GM12891 (cell line): Measurements from ENCODE around the gene ATP2A1.

Experiments
- POLR2A ChIP-seq: IDR thresholded peaks from 2 replicates; pipeline ENCODE4 v1.6.1; 2011; ENCODE audit warnings: low read depth, low read length, control low read depth
- POLR2AphosphoS5 ChIP-seq: IDR thresholded peaks from 2 replicates; pipeline ENCODE4 v1.6.1; 2011; ENCODE audit warnings: low read depth, low read length, control low read depth
- POU2F2 ChIP-seq: IDR thresholded peaks from 2 replicates; pipeline ENCODE4 v1.6.1; 2011; ENCODE audit warnings: low read depth, mild to moderate bottlenecking, control low read depth, low read length, moderate library complexity
- TAF1 ChIP-seq: IDR thresholded peaks from 2 replicates; pipeline ENCODE4 v1.6.1; 2011; ENCODE audit warnings: low read depth, low read length, control low read depth

DNA sequence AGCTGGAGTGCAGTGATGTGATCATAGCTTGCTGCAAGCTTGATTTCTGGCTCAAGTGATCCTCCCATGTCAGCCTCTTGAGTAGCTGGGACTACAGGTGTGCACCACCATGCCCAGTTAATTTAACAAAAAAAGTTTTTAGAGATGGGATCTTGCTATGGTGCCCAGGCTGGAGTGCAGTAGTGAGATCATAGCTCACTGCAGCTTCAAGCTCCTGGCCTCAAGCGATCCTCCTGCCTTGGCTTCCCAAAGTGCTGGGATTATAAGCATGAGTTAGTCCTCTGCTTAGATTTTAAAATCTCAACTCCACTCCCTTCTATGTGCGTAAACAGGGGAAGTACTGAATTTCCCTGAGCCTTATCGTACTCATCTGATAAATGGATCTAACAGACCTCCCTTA, 40.4 kb downstream of the ATP2A1 start:
- no peak for TF ChIP-seq POLR2A
- TF ChIP-seq POLR2AphosphoS5 = no peak
- TF ChIP-seq TAF1 = no peak
- TF ChIP-seq POU2F2 = no peak
